WTC11 (cell line): ENCODE measurements around the gene ANO4. TPM values are rescaled to one million over a fixed set of nuclear protein-coding genes. Genes with fewer than 3 reads are reported as not detected.

ENCODE experiments used
- ATAC-seq: fragments of 200-7000 bp; cut with Tn5 transposase; 2 replicates; pipeline ENCODE4 v1.10.0; 2021; ENCODE audit warnings: mild to moderate bottlenecking, moderate library complexity
- CTCF ChIA-PET: fragments of 300-600 bp; sonication (Branson Sonifier 250); formaldehyde crosslinking; loops from one replicate; lab custom pipeline; 2021; ENCODE audit warnings: antibody characterized with exemption; lab: Charles Lee
- POLR2A ChIA-PET: fragments of 350-600 bp; sonication (Branson Sonifier 250); formaldehyde crosslinking; loops from one replicate; lab custom pipeline; 2021; ENCODE audit warnings: antibody characterized with exemption; lab: Charles Lee
- DNase-seq: peaks from one replicate; pipeline ENCODE4 v3.0.0; 2021; ENCODE audit warnings: low spot score
- H3K27ac Mint-ChIP-seq: 2 replicates; pipeline ENCODE4 v1.8.0; 2021; ENCODE audit warnings: mixed read lengths
- H3K27me3 Mint-ChIP-seq: 2 replicates; pipeline ENCODE4 v1.8.0; 2021; ENCODE audit warnings: low read depth, mild to moderate bottlenecking, moderate library complexity, mixed read lengths
- H3K36me3 Mint-ChIP-seq: 2 replicates; pipeline ENCODE4 v1.8.0; 2021; ENCODE audit warnings: mixed read lengths
- H3K4me1 Mint-ChIP-seq: 2 replicates; pipeline ENCODE4 v1.8.0; 2022; ENCODE audit warnings: mixed read lengths
- H3K4me3 Mint-ChIP-seq: 2 replicates; pipeline ENCODE4 v1.8.0; 2021; ENCODE audit warnings: mild to moderate bottlenecking, moderate library complexity, mixed read lengths
- H3K9me3 Mint-ChIP-seq: 2 replicates; pipeline ENCODE4 v1.8.0; 2021; ENCODE audit warnings: mixed read lengths
- AFF4 ChIP-seq: sonication (generic); formaldehyde crosslinking; IDR thresholded peaks from 2 replicates; pipeline ENCODE4 v1.8.1; 2023; ENCODE audit warnings: mild to moderate bottlenecking, missing genetic modification reagents, borderline replicate concordance
- E2F5 ChIP-seq: sonication (generic); formaldehyde crosslinking; IDR thresholded peaks from 2 replicates; pipeline ENCODE4 v1.8.1; 2022; ENCODE audit warnings: mild to moderate bottlenecking, moderate library complexity, missing genetic modification reagents
- FOXJ3 ChIP-seq: sonication (generic); formaldehyde crosslinking; IDR thresholded peaks from 2 replicates; pipeline ENCODE4 v1.9.0; 2021; ENCODE audit warnings: missing genetic modification reagents, mild to moderate bottlenecking, borderline replicate concordance
- MXD4 ChIP-seq: fragments of 250-450 bp; sonication (Bioruptor Pico); IDR thresholded peaks from 2 replicates; pipeline ENCODE4 v1.8.0; 2021; ENCODE audit warnings: mild to moderate bottlenecking, moderate library complexity, borderline replicate concordance
- NR1H2 ChIP-seq: sonication (generic); formaldehyde crosslinking; IDR thresholded peaks from 2 replicates; pipeline ENCODE4 v1.9.0; 2021; ENCODE audit warnings: mild to moderate bottlenecking, moderate library complexity, missing genetic modification reagents
- SMAD4 ChIP-seq: sonication (generic); formaldehyde crosslinking; IDR thresholded peaks from 2 replicates; pipeline ENCODE4 v1.8.0; 2022; ENCODE audit warnings: mild to moderate bottlenecking, missing genetic modification reagents
- SP1 ChIP-seq: sonication (generic); formaldehyde crosslinking; conservative IDR thresholded peaks from 2 replicates; pipeline ENCODE4 v1.8.1; 2022; ENCODE audit warnings: missing genetic modification reagents
- ZBTB43 ChIP-seq: sonication (generic); formaldehyde crosslinking; IDR thresholded peaks from 2 replicates; pipeline ENCODE4 v1.8.1; 2023; ENCODE audit warnings: mild to moderate bottlenecking, missing genetic modification reagents
- ZNF219 ChIP-seq: sonication (generic); formaldehyde crosslinking; IDR thresholded peaks from 2 replicates; pipeline ENCODE4 v1.8.0; 2023; ENCODE audit warnings: missing genetic modification reagents, mild to moderate bottlenecking, borderline replicate concordance
- ZNF263 ChIP-seq: sonication (generic); formaldehyde crosslinking; IDR thresholded peaks from 2 replicates; pipeline ENCODE4 v1.8.1; 2022; ENCODE audit warnings: low read depth, mild to moderate bottlenecking, moderate library complexity, missing genetic modification reagents
- ZNF281 ChIP-seq: sonication (generic); formaldehyde crosslinking; IDR thresholded peaks from 2 replicates; pipeline ENCODE4 v1.8.0; 2023; ENCODE audit warnings: mild to moderate bottlenecking, missing genetic modification reagents
- ZNF317 ChIP-seq: sonication (generic); formaldehyde crosslinking; IDR thresholded peaks from 2 replicates; pipeline ENCODE4 v1.8.1; 2023; ENCODE audit warnings: low read depth, mild to moderate bottlenecking, moderate library complexity, missing genetic modification reagents, borderline replicate concordance
- ZNF416 ChIP-seq: fragments of 250-450 bp; sonication (Bioruptor Pico); IDR thresholded peaks from 2 replicates; pipeline ENCODE4 v1.9.0; 2021; ENCODE audit warnings: mild to moderate bottlenecking, inconsistent platforms
- ZNF532 ChIP-seq: fragments of 250-450 bp; sonication (Bioruptor Pico); IDR thresholded peaks from 2 replicates; pipeline ENCODE4 v1.9.0; 2021; ENCODE audit warnings: mild to moderate bottlenecking, borderline replicate concordance
- total RNA-seq: library from RNA; stranded (reverse); gene quantifications from 3 replicates; pipeline ENCODE4 v1.2.3, GENCODE V29; 2021

The ANO4 gene
- total RNA-seq, 1 experiment from 2014 or later, result 2.6 TPM

- peaks cover 5% of the 10 kb centered on the region; the same call in 1 of the 2 replicates for H3K9me3 Mint-ChIP-seq
- TF ChIP-seq ZBTB43 (CRISPR knock-in tag) (no peak), AFF4 (CRISPR knock-in tag) (no peak), SP1 (CRISPR knock-in tag) (no peak), FOXJ3 (CRISPR knock-in tag) (no peak), E2F5 (CRISPR knock-in tag) (no peak), ZNF532 (CRISPR knock-in tag) (no peak), MXD4 (CRISPR knock-in tag) (no peak), ZNF317 (CRISPR knock-in tag) (no peak), NR1H2 (CRISPR knock-in tag) (no peak), ZNF281 (CRISPR knock-in tag) (no peak), ZNF219 (CRISPR knock-in tag) (no peak)
- H3K27me3 Mint-ChIP-seq, result peaks cover 7% of the 10 kb centered on the region
- no peak overlapping the region for H3K4me3 Mint-ChIP-seq
- ATAC-seq (no peak), DNase-seq (no peak)
- H3K27ac Mint-ChIP-seq, result no peak overlapping the region
- H3K4me1 Mint-ChIP-seq, result peaks cover 41% of the 10 kb centered on the region
- POLR2A ChIA-PET, result no interaction called here
- no peaks in the 10 kb centered on the region for H3K36me3 Mint-ChIP-seq
- CTCF ChIA-PET, result no interaction called here
Measured at GRCh38 chr12:100790552-100790951, 4.0 kb upstream of the ANO4 start.

GRCh38 chr12:100793182-100793581, 1.4 kb upstream of the ANO4 start:
- ATAC-seq (no peak), DNase-seq (no peak)
- no peaks in the 10 kb centered on the region for H3K36me3 Mint-ChIP-seq
- ChIA-PET POLR2A (no interaction called here), CTCF (no interaction called here)
- H3K27me3 Mint-ChIP-seq, result peaks cover 14% of the 10 kb centered on the region
- peaks cover 58% of the 10 kb centered on the region for H3K4me1 Mint-ChIP-seq
- peaks cover 5% of the 10 kb centered on the region; the same call in 1 of the 2 replicates for H3K9me3 Mint-ChIP-seq
- no peak overlapping the region for H3K4me3 Mint-ChIP-seq
- no peak for TF ChIP-seq ZNF263 (CRISPR knock-in tag)
- no peak for TF ChIP-seq SMAD4 (CRISPR knock-in tag)
- TF ChIP-seq ZNF416, result no peak
- no peak overlapping the region for H3K27ac Mint-ChIP-seq
